Right lobe of liver (tissue), 4 donors: ENCODE measurements around the gene ARG2.

Experiments
- POLR2A ChIP-seq: fragments of 450-650 bp; IDR thresholded peaks from one replicate; pipeline ENCODE4 v1.6.1; 2017; ENCODE audit warnings: antibody characterized with exemption, mild to moderate bottlenecking
- TF ChIP-seq, protein P1 (sequence below), 4 donors: fragments of 200-600 bp in 3 of 4; fragments of 450-650 bp in 1 of 4; IDR thresholded peaks; one replicate each; pipeline versions ENCODE4 v1.5.1 to v1.8.0; 2016 to 2022; ENCODE audit warnings: antibody characterized with exemption in 4 of 4, mild to moderate bottlenecking in 2 of 4
- donor health status: DM: no; HTN: no; CAD: no.
- donor health status: DM: no; HTN: no; CAD: no.
- donor health status: DM: no; HTN: yes; CAD: no.

DNA sequence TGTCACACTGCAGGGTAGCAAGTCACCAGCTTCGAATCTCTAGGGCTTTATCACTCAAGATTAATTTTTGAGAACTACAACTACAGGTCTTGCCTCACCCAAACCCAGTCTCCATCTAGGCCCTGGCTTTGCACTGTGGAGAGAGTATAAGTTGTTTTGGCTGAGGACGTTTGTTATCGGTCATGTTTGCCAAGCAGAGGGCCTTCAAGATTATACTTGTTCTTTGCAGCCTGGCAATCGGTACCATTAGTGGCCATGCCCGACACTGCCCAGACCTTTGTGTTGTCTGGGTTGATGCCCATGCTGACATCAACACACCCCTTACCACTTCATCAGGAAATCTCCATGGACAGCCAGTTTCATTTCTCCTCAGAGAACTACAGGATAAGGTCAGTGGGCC is 25.7 kb downstream of the ARG2 start:
- no peak for TF ChIP-seq POLR2A
- TF ChIP-seq, protein P1, sequence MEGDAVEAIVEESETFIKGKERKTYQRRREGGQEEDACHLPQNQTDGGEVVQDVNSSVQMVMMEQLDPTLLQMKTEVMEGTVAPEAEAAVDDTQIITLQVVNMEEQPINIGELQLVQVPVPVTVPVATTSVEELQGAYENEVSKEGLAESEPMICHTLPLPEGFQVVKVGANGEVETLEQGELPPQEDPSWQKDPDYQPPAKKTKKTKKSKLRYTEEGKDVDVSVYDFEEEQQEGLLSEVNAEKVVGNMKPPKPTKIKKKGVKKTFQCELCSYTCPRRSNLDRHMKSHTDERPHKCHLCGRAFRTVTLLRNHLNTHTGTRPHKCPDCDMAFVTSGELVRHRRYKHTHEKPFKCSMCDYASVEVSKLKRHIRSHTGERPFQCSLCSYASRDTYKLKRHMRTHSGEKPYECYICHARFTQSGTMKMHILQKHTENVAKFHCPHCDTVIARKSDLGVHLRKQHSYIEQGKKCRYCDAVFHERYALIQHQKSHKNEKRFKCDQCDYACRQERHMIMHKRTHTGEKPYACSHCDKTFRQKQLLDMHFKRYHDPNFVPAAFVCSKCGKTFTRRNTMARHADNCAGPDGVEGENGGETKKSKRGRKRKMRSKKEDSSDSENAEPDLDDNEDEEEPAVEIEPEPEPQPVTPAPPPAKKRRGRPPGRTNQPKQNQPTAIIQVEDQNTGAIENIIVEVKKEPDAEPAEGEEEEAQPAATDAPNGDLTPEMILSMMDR (IDR thresholded peaks at IDR 0.05), result no peak
